Epidermal melanocyte (primary cell): ENCODE data around the gene RBFOX2.
"Not testable (repeated sequence)": the region's sequence is repeated elsewhere in the genome, so short reads cannot be mapped to it uniquely, and the experiment has no call there.

Experiments used
- DNase-seq: peaks from one replicate; pipeline ENCODE4 v3.0.0; 2011; ENCODE audit warnings: low spot score; ENCODE audit not compliant: insufficient read length

Gene RBFOX2

GRCh38 chr22:35739076-35739930, 289.3 kb downstream of the RBFOX2 start:
- DNase-seq: no peak

DNA sequence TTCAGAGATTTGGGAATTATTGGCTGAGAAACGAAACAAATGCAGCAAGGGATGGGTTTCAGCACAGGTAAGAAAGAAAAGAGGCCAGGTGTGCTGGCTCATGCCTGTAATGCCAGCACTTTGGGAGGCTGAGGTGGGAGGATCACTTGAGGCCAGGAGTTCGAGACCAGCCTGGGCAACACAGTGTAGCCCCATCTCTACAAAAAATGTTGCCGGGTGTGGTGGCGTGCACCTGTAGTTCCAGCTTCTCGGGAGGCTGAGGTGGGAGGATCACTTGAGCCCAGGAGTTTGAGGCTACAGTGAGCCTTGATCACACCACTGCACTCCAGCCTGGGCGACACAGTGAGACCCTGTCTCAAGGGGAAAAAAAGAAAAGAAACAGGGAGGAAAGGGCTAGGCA, 290.7 kb downstream of the RBFOX2 start:
- not testable (repeated sequence) for DNase-seq

DNA sequence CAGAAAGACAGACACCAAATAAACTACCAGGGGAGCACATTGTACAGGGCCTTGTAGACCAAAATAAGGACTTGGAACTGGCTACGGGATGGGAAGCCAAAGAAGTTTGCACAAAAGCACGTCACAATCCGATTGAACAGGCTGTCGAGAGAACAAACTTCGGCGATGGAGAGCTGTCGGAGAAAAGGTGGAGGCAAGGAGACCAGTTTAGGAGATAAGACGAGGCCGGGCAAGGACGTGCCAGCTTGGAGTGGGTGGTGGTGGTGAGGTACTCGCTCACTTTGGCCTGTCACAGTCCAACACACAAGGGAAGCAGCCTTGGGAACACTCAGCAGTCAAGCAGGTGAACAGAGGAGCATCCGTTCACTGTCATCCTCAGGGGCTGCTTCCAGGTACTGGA, 291.9 kb downstream of the RBFOX2 start:
- DNase-seq: no peak

DNA sequence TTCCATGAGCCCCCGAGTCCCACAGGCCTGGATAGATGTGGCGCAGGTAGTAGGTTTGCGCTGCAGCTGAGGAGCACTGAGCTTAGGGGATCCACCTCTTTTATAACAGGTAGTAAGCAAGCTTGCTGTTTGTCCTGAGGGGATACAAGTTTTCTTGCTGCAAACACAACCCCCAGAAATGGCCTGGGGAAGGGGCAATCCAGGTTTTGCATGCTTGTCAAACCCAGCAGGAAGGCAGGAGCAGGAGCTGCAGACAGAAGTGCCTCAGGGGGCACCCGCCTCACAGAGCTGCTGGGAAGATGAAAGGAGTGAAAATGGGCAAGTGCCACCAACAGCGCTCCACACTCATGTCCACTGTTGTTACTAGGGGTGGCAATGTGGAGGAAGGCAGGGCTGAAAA, 292.5 kb downstream of the RBFOX2 start:
- no peak for DNase-seq

DNA sequence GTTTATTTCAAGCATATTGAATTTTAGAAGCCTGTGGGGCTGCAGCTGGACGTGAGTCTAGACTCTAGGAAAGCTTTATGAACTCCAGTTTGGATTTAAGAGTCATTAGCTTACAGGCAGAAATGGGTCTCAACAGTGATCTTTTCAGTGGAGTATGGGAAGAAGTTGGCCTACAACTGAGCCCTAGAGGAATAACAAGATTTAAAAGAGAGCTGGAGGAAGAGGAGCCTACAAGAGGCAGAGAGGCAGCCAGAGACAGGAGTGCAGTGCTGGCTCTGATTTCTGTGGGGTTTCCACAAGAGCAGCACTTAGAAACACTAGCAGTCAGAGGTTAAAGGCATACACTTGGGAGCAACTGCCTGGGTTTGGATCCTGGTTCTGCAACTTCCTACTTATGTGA, 293.1 kb downstream of the RBFOX2 start:
- DNase-seq: no peak

- DNase-seq: no peak
These were observed 294.2 kb downstream of the RBFOX2 start for GRCh38 chr22:35734517-35734827.

DNA sequence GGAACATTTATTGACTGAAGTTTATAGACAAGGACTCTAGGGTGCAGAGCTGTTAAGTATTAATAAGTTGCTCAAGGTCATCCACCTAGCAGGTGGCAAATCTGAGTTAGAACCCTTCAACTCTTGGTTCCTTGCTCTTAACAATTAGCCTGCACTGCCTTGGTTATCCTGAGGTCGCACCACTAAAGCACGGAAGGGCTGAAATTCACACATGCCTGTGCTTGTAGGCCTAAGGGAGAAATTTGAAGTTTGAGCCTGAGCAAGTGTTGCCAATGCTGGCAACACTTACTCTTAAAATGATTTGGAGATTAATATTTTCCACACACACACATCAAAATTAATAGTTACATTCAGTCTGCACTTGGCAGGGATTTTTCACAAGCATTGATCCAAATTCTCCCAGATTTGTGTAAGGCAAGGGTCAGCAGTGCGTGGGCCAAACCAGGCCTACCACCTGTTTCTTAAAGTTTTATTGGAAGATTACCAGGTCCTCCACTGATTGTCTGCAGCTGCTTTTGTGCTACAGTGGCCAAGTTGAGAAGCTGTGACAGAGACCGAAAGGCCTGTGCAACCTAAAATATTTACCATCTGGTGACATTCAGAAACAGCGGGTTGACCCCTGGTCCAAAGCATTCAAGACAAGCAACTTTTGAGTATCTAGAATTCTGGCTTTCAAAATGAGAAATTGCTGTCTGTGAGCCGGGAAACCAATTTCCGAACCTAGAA, 294.7 kb downstream of the RBFOX2 start:
- no peak for DNase-seq

GRCh38 chr22:35733036-35733435, 295.6 kb downstream of the RBFOX2 start:
- no peak for DNase-seq

DNA sequence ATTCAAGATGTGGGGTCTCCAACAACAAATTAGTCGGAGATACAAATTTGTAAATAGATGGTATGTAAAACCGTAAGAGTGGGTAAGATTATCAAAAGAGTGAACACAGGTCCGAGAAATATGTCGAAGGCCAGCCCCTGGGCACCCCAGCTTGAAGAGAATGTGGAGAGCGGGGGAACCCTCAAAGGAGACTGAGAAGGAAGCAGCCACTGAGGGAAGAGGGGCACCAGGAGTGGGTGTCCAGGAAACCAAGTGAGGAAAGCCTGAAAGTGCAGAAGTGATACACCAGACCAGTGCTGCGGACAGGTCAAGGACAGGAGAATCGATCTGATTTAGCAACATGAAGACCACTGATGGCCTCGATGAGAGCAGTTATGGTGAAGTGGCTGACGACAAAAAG, 296.5 kb downstream of the RBFOX2 start:
- no peak for DNase-seq

DNA sequence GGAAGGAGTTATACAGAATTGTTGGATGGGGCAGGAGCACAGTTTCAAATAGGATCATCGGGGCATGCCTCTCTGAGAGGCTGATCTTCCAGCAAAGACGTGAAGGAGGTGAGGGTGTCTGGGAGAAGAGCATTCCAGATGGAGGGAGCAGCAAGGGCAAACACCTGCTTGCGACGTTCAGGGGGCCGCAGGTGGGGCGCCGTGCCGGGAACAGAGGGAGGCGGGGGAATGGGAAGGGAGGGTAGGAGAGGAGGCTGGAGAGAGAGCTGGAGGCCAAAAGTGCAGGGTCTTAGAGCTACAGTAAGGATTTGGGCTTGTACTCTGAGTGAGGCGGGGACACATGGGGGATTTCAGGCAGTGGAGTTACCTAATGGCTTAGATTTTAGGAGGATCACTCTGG, 297.3 kb downstream of the RBFOX2 start:
- DNase-seq: no peak

- DNase-seq: no peak
These were observed 299.3 kb downstream of the RBFOX2 start for GRCh38 chr22:35729309-35729698.

- DNase-seq: no peak
These were observed 299.9 kb downstream of the RBFOX2 start for GRCh38 chr22:35728639-35729308.

DNA sequence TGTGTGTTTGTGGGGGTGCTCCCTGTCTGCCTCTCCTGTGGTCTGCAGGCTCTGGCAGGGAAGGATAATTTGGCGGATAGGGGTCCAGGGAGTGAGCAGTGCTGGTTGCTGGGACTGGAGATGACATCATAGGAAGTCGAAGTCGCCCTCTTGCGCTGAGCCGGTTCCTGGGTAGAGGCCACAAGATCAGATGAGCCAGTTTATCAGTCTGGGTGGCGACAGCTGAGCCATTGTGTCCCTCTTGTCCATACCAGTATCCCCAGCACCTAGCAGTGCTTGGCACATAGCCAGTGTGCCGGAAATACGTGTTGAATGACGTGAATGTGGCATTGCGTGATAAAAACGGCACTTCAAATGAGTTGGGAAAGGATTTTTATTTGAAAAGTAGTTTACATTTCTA, 301.2 kb downstream of the RBFOX2 start:
- no peak for DNase-seq

DNA sequence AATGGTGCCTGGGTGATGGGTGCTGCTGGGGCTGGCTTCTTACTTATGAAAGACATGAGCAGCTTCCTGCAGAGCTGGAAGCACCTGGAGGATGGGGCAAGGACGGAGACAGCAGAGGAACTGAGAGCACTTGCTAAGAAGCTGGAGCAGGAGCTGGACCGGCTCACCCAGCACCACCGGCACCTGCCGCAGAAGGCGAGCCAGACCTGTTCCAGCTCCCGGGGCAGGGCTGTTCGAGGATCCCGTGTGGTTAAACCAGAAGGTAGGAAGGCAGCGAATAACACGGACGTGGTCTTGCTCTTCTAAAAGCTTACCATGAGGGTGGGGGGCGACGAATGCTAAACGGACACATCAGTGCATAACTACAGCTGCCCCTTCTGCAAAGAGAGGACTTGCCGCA, 301.7 kb downstream of the RBFOX2 start:
- DNase-seq: no peak

- DNase-seq: no peak
These were observed 302.2 kb downstream of the RBFOX2 start for GRCh38 chr22:35726398-35726797.

- DNase-seq: no peak
These were observed 303.1 kb downstream of the RBFOX2 start for GRCh38 chr22:35725521-35725920.

GRCh38 chr22:35721960-35722359, 306.7 kb downstream of the RBFOX2 start:
- no peak for DNase-seq

- DNase-seq: no peak
These were observed 309.3 kb downstream of the RBFOX2 start for GRCh38 chr22:35719212-35719875.

DNA sequence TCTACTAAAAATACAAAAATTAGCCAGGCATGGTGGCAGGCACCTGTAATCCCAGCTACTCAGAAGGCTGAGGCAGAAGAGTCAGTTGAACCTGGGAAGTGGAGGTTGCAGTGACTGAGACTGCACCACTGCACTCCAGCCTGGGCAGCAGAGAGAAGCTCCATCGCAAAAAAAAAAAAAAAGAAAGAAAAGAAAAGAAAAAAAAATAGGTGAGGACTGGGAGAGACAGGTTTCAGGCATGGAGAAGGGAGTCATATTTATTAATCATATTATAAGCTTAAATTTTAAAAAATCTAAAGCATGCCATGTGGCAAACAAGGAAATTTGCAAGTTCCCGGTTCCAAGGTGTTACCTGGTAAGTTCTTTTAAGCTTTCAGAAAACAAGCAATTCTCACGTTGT, 311.1 kb downstream of the RBFOX2 start, which contains the start of gene APOL5:
APOL5 (plus strand) TSS at position 301 of the 400 bp plus-strand sequence; CDS start at position 301, 0 bp downstream.
- no peak for DNase-seq

- no peak for DNase-seq
These were observed 316.0 kb downstream of the RBFOX2 start for GRCh38 chr22:35712672-35713071.

GRCh38 chr22:35711336-35711735, 317.3 kb downstream of the RBFOX2 start:
- DNase-seq: no peak

DNA sequence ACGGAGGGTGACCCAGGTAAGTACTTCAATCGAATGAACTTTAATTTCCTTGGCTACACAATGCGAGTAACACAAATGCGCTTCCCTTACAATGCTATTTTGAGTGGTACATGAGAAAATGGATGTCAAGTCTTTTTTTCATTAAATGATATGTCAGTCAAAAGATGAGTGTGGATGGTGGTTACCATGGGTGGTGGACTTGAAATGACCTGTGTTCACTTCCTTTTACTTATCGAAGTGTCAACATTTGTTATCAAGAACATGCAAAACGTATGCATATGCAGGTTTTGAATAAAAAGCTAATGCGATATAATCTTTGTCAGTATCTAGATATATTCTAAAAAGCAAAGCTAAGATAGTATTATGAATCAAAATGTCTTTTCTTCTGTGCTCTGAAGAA, 319.7 kb downstream of the RBFOX2 start:
- no peak for DNase-seq
